BJ (cell line): ENCODE data around the gene DNAI4. TPM values are rescaled to one million over a fixed set of nuclear protein-coding genes. Genes with fewer than 3 reads are reported as not detected.

ENCODE experiments used
- CTCF ChIA-PET: fragments of 350-600 bp; formaldehyde crosslinking; extraction: SDS; loops from one replicate; lab custom pipeline; 2021; ENCODE audit warnings: antibody characterized with exemption, inconsistent platforms; lab: Yijun Ruan, JAX
- POLR2A ChIA-PET: fragments of 300-600 bp; sonication (Branson Sonifier 250); formaldehyde crosslinking; extraction: SDS; loops from one replicate; lab custom pipeline; 2021; ENCODE audit warnings: antibody characterized with exemption; lab: Charles Lee
- DNase-seq: peaks from one replicate; pipeline ENCODE4 v3.0.0-alpha.2; 2011; ENCODE audit warnings: low read depth
- H3K27me3 ChIP-seq: 2 replicates; pipeline ENCODE4 v1.6.0; 2011; ENCODE audit warnings: low read length; ENCODE audit not compliant: control insufficient read depth, insufficient read depth
- H3K36me3 ChIP-seq: 2 replicates; pipeline ENCODE4 v1.5.1; 2011; ENCODE audit warnings: low read length; ENCODE audit not compliant: control insufficient read depth, insufficient read depth
- H3K4me3 ChIP-seq: 2 replicates; pipeline ENCODE4 v1.5.1; 2011; ENCODE audit warnings: low read depth, mild to moderate bottlenecking, control low read depth, low read length
- CTCF ChIP-seq: IDR thresholded peaks from 2 replicates; pipeline ENCODE4 v1.5.1; 2011; ENCODE audit warnings: low read depth, mild to moderate bottlenecking, control low read depth, inconsistent platforms, low read length, moderate library complexity; ENCODE audit not compliant: insufficient read depth
- polyA plus RNA-seq: library from polyadenylated mRNA; depleted of rRNA; stranded (reverse); fragments of >200 nt; gene quantifications from 2 replicates; pipeline ENCODE4 v1.2.3, GENCODE V29; 2011

The DNAI4 gene
- polyA plus RNA-seq, 1 experiment: 1.3 TPM

DNA sequence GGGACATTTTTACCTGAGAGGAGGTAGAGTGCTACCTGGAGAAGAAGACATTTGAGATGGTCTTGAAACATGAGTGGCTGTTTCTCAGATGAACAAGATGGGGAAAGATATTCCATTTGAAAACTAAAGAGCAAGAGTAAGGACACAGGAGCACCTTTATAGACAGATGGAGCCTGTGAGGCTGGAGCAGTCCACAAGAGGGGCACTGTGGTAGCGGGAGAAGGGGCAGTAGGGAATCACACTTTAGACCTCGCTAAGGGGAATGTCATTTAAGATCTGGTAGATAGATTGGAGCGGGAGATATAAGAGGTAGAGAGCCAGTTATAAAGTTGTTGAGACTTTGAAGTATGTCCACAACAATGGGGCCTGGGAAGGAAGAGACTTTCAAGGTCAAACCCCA lies 149.0 kb downstream of the DNAI4 start:
- ChIA-PET CTCF (interaction anchor here (1.7 to 2.0 kb wide), 2 partner anchors 11 to 437 kb away, joined by 4 to 5 read pairs; no protein-coding TSS in a partner anchor), POLR2A (no interaction called here)
- TF ChIP-seq CTCF: no peak
- H3K4me3 ChIP-seq: no peak overlapping the region
- no peak for DNase-seq
- H3K36me3 ChIP-seq: no peaks in the 10 kb centered on the region
- H3K27me3 ChIP-seq: no peaks in the 10 kb centered on the region

GRCh38 chr1:66774438-66774837 lies 150.2 kb downstream of the DNAI4 start:
- DNase-seq: no peak
- ChIA-PET CTCF (interaction anchor here (1.7 to 2.0 kb wide), 2 partner anchors 9 to 439 kb away, joined by 4 to 5 read pairs; no protein-coding TSS in a partner anchor), POLR2A (no interaction called here)
- Histone ChIP-seq H3K27me3 (no peaks in the 10 kb centered on the region), H3K36me3 (no peaks in the 10 kb centered on the region), H3K4me3 (no peak overlapping the region)
- TF ChIP-seq CTCF: no peak

DNA sequence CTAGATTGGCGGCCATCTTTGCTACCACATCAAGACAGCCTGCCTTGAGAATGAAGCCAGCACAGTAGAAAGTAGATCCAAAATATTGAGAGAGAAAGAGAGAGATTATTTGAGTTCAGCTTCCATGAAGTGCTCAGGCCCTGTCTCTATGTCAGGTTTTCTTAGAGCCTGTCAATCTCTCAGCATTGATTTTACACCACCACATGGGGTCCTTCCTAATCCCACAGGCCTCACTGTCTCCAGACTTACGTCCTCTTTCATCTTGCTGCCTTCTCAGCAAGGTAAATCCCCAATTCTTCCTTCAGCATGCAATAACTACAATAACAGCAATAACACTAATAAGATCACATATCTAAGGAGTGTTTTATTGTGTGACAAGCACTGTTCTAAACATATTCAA lies 151.4 kb downstream of the DNAI4 start:
- Histone ChIP-seq H3K27me3 (no peaks in the 10 kb centered on the region), H3K36me3 (no peaks in the 10 kb centered on the region), H3K4me3 (no peak overlapping the region)
- DNase-seq: no peak
- POLR2A ChIA-PET: no interaction called here
- no peak for TF ChIP-seq CTCF
- CTCF ChIA-PET: no interaction called here

- Histone ChIP-seq H3K36me3 (no peaks in the 10 kb centered on the region), H3K27me3 (no peaks in the 10 kb centered on the region), H3K4me3 (no peak overlapping the region)
- ChIA-PET CTCF (interaction anchor here (1.3 to 1.5 kb wide), 2 partner anchors 13 to 443 kb away, joined by 3 to 4 read pairs; no protein-coding TSS in a partner anchor), POLR2A (no interaction called here)
- TF ChIP-seq CTCF: no peak
- no peak for DNase-seq
These were observed 154.0 kb downstream of the DNAI4 start for GRCh38 chr1:66770694-66771093.

GRCh38 chr1:66770240-66770639 lies 154.4 kb downstream of the DNAI4 start:
- Histone ChIP-seq H3K4me3 (no peak overlapping the region), H3K36me3 (no peaks in the 10 kb centered on the region), H3K27me3 (no peaks in the 10 kb centered on the region)
- POLR2A ChIA-PET: no interaction called here
- DNase-seq: no peak
- CTCF ChIA-PET: interaction anchor here (1.3 to 1.5 kb wide), 2 partner anchors 12 to 441 kb away, joined by 3 to 5 read pairs; no protein-coding TSS in a partner anchor
- TF ChIP-seq CTCF: no peak
